ENCODE measurements around the gene GPD1.

- TF ChIP-seq POLR2AphosphoS5 (IDR thresholded peaks at IDR 0.05; ENCODE audit: low read depth, low read length), result no peak
- no peak for TF ChIP-seq EGR1 (IDR thresholded peaks at IDR 0.05; ENCODE audit: low read depth)
- no peak for TF ChIP-seq EZH2 (IDR thresholded peaks at IDR 0.05)
- no peak for TF ChIP-seq CBX3 (IDR thresholded peaks at IDR 0.05; ENCODE audit: low read depth)
- TF ChIP-seq CTCF (IDR thresholded peaks at IDR 0.05 in 2 of 3, conservative IDR thresholded peaks at IDR 0.05 in 1 of 3; ENCODE audit: borderline replicate concordance in 1 of 3, insufficient read depth in 1 of 3, low read depth in 2 of 3, low read length in 2 of 3), result no peak
- TF ChIP-seq SIN3A (IDR thresholded peaks at IDR 0.05; ENCODE audit: low read depth), result no peak
- TF ChIP-seq CEBPB (IDR thresholded peaks at IDR 0.05; ENCODE audit: low read depth), result no peak
- TF ChIP-seq REST (IDR thresholded peaks at IDR 0.05; ENCODE audit: low read depth), result no peak
Measured at GRCh38 chr12:50062728-50063460, 40.9 kb upstream of the GPD1 start.

All from HCT116 (cell line).